GM12878 (cell line): ENCODE measurements around the gene ADD2. TPM values are rescaled to one million over a fixed set of nuclear protein-coding genes. Genes with fewer than 3 reads are reported as not detected.

Source experiments
- ATAC-seq: fragments of 200-7000 bp; cut with Tn5 transposase; 3 replicates; pipeline ENCODE4 v1.9.1; 2020; ENCODE audit warnings: mild to moderate bottlenecking, moderate library complexity
- BruUV-seq: library from RNA; stranded (reverse); fragments of 400-500 nt; replicated peaks from 2 replicates; lab custom pipeline; 2021; lab: Mats Ljungman, UMichigan
- CTCF ChIA-PET: fragments of 300-600 bp; sonication (Branson Sonifier 250); formaldehyde crosslinking; extraction: SDS; loops from one replicate; lab custom pipeline; 2021; ENCODE audit warnings: inconsistent platforms; lab: Yijun Ruan, JAX
- POLR2A ChIA-PET: fragments of 350-600 bp; formaldehyde crosslinking; extraction: SDS; loops from one replicate; lab custom pipeline; 2021; ENCODE audit warnings: inconsistent platforms; lab: Charles Lee
- RAD21 ChIA-PET: fragments of 300-600 bp; sonication (Branson Sonifier 250); formaldehyde crosslinking; loops from one replicate; lab custom pipeline; 2023; ENCODE audit warnings: antibody characterized with exemption; ENCODE audit not compliant: unreplicated experiment; lab: Charles Lee
- SMC1A ChIA-PET: fragments of 300-600 bp; sonication (Branson Sonifier 250); formaldehyde crosslinking; loops from one replicate; lab custom pipeline; 2023; ENCODE audit not compliant: unreplicated experiment, uncharacterized antibody; lab: Charles Lee
- DNase-seq: peaks from one replicate; pipeline ENCODE4 v3.0.0-alpha.2; 2011; ENCODE audit warnings: low read depth, low spot score
- FAIRE-seq: peaks from 3 replicates; lab custom pipeline; 2011; peaks lifted over from hg19 to GRCh38; lab: Jason Lieb, UNC
- H2AFZ ChIP-seq: 2 replicates; pipeline ENCODE4 v1.6.0; 2011; ENCODE audit warnings: low read depth, low read length, control low read depth; ENCODE audit not compliant: control insufficient read depth
- H3K27ac ChIP-seq: 2 replicates; pipeline ENCODE4 v1.5.1; 2011; ENCODE audit warnings: control low read depth; ENCODE audit not compliant: control insufficient read depth, insufficient read depth
- H3K27me3 ChIP-seq, 2 experiments: replicated peaks in 1 of 2; 2 replicates each; pipeline versions ENCODE4 v1.6.0 to v1.6.1; 2011; ENCODE audit warnings: low read length in 1 of 2; ENCODE audit not compliant: control insufficient read depth in 2 of 2, insufficient read depth in 2 of 2
- H3K36me3 ChIP-seq, 2 experiments: 2 replicates each; pipeline ENCODE4 v1.5.1; 2011; ENCODE audit warnings: low read length in 1 of 2; ENCODE audit not compliant: control insufficient read depth in 2 of 2, insufficient read depth in 2 of 2
- H3K4me1 ChIP-seq: 2 replicates; pipeline ENCODE4 v1.6.1; 2011; ENCODE audit warnings: mild to moderate bottlenecking, low read length, moderate library complexity, mixed read lengths; ENCODE audit not compliant: control insufficient read depth, insufficient read depth
- H3K4me2 ChIP-seq: 2 replicates; pipeline ENCODE4 v1.6.0; 2011; ENCODE audit warnings: control low read depth; ENCODE audit not compliant: control insufficient read depth, insufficient read depth
- H3K4me3 ChIP-seq: fragments of 200-600 bp; sonication (generic); 2 replicates; pipeline ENCODE4 v1.5.1; 2016
- H3K79me2 ChIP-seq: 2 replicates; pipeline ENCODE4 v1.6.0; 2011; ENCODE audit warnings: low read length; ENCODE audit not compliant: control insufficient read depth, insufficient read depth
- H3K9ac ChIP-seq: 2 replicates; pipeline ENCODE4 v1.8.0; 2011; ENCODE audit warnings: low read length, control low read depth, mixed read lengths; ENCODE audit not compliant: control insufficient read depth, insufficient read depth
- H3K9me3 ChIP-seq: replicated peaks from 3 replicates; pipeline ENCODE4 v1.5.1; 2011; ENCODE audit warnings: mild to moderate bottlenecking, low read length; ENCODE audit not compliant: control insufficient read depth, insufficient read depth
- H4K20me1 ChIP-seq: 2 replicates; pipeline ENCODE4 v1.6.0; 2011; ENCODE audit not compliant: control insufficient read depth, insufficient read depth
- CHD4 ChIP-seq: fragments of 200-600 bp; sonication (generic); IDR thresholded peaks from 2 replicates; pipeline ENCODE4 v1.6.1; 2016; ENCODE audit warnings: mild to moderate bottlenecking
- CREM ChIP-seq: IDR thresholded peaks from 2 replicates; pipeline ENCODE4 v1.6.1; 2014; ENCODE audit warnings: antibody characterized with exemption, low read depth
- EED ChIP-seq: sonication (generic); IDR thresholded peaks from 2 replicates; pipeline ENCODE4 v1.6.1; 2016; ENCODE audit warnings: antibody characterized with exemption, low read depth
- ETV6 ChIP-seq, 2 experiments: fragments of 450-650 bp in 1 of 2; IDR thresholded peaks in 1 of 2; conservative IDR thresholded peaks in 1 of 2; 2 replicates each; pipeline ENCODE4 v1.6.1; 2014; ENCODE audit warnings: antibody characterized with exemption in 1 of 2, borderline replicate concordance in 1 of 2, low read depth in 1 of 2, mild to moderate bottlenecking in 1 of 2, moderate library complexity in 1 of 2
- FOXM1 ChIP-seq: IDR thresholded peaks from 2 replicates; pipeline ENCODE4 v1.6.1; 2012; ENCODE audit warnings: low read depth, mild to moderate bottlenecking, inconsistent platforms, low read length, moderate library complexity
- HDGF ChIP-seq: fragments of 450-650 bp; IDR thresholded peaks from 2 replicates; pipeline ENCODE4 v1.6.1; 2016; ENCODE audit warnings: antibody characterized with exemption
- JUND ChIP-seq: IDR thresholded peaks from 2 replicates; pipeline ENCODE4 v1.6.1; 2012; ENCODE audit warnings: low read depth, mild to moderate bottlenecking, low read length, improper control_type of control experiment, moderate library complexity
- KDM1A ChIP-seq: fragments of 200-600 bp; sonication (generic); IDR thresholded peaks from 2 replicates; pipeline ENCODE4 v1.6.1; 2016; ENCODE audit warnings: borderline replicate concordance
- NFIC ChIP-seq: IDR thresholded peaks from 2 replicates; pipeline ENCODE4 v1.6.1; 2012; ENCODE audit warnings: low read depth, mild to moderate bottlenecking, inconsistent platforms, low read length, moderate library complexity
- SMAD1 ChIP-seq: fragments of 450-650 bp; IDR thresholded peaks from 2 replicates; pipeline ENCODE4 v1.6.1; 2018; ENCODE audit warnings: mild to moderate bottlenecking, low read depth; ENCODE audit not compliant: partially characterized antibody
- SMARCA5 ChIP-seq: fragments of 450-650 bp; IDR thresholded peaks from 2 replicates; pipeline ENCODE4 v1.6.1; 2017; ENCODE audit warnings: mild to moderate bottlenecking
- SPI1 ChIP-seq: IDR thresholded peaks from 2 replicates; pipeline ENCODE4 v1.6.1; 2011; ENCODE audit warnings: low read depth, mild to moderate bottlenecking, low read length, moderate library complexity, borderline replicate concordance; ENCODE audit not compliant: insufficient read depth
- SREBF2 ChIP-seq: IDR thresholded peaks from 2 replicates; pipeline ENCODE4 v1.6.1; 2012; ENCODE audit warnings: mild to moderate bottlenecking, low read length
- STAT1 ChIP-seq: fragments of 450-650 bp; conservative IDR thresholded peaks from 2 replicates; pipeline ENCODE4 v1.6.1; 2014; ENCODE audit warnings: antibody characterized with exemption, mild to moderate bottlenecking
- SUZ12 ChIP-seq: fragments of 200-600 bp; sonication (generic); IDR thresholded peaks from one replicate; pipeline ENCODE4 v1.6.1; 2018; ENCODE audit warnings: antibody characterized with exemption, mild to moderate bottlenecking; ENCODE audit not compliant: unreplicated experiment
- YBX1 ChIP-seq: fragments of 450-650 bp; IDR thresholded peaks from 2 replicates; pipeline ENCODE4 v1.6.1; 2016; ENCODE audit warnings: antibody characterized with exemption
- ZNF274 ChIP-seq: IDR thresholded peaks from one replicate; pipeline ENCODE4 v1.8.0; 2011; ENCODE audit not compliant: insufficient read length, insufficient read depth
- ZNF622 ChIP-seq: fragments of 450-650 bp; IDR thresholded peaks from 2 replicates; pipeline ENCODE4 v1.6.1; 2017; ENCODE audit warnings: mild to moderate bottlenecking, inconsistent platforms
- WGBS: methylation state at CpG from one replicate; pipeline ENCODE4 v1.1.6; 2016; ENCODE audit warnings: low lambda C conversion rate; ENCODE audit not compliant: insufficient replicate concordance, insufficient coverage; ENCODE audit errors: missing lambda C conversion rate; 5-methylcytosine and 5-hydroxymethylcytosine counted together
- in situ Hi-C: fragments of 300-500 bp; cut with MboI; formaldehyde crosslinking; loops from 9 replicates; pipeline ENCODE4 v1.14.3; 2018; ENCODE audit warnings: mixed read lengths
- intact Hi-C: fragments of 100-400 bp; cut with micrococcal nuclease; formaldehyde crosslinking; loops from one replicate; pipeline ENCODE4 v1.14.2; 2022; ENCODE audit not compliant: unreplicated experiment
- polyA plus RNA-seq, 11 experiments: library from polyadenylated mRNA; depleted of rRNA in 4 of 11; unstranded in 6 of 11; stranded (reverse) in 5 of 11; fragments of >200 nt; fragmentation: Nextera tagmentation in 4 of 11; fragmentation: Illumina TruSeq in 1 of 11; extraction: Ambion mirVana in 4 of 11; extraction: Trizol in 1 of 11; gene quantifications; 1 replicate in 1 of 11; 2 replicates in 10 of 11; pipeline versions ENCODE4 v1.2.1 to v1.2.3, GENCODE V29; 2011 to 2016; ENCODE audit warnings: inconsistent platforms in 2 of 11, missing spikeins in 2 of 11, low read depth in 1 of 11
- total RNA-seq, 4 experiments: library from RNA; depleted of rRNA in 3 of 4; stranded (reverse); fragments of >200 nt in 3 of 4; fragmentation: Illumina TruSeq in 1 of 4; extraction: Trizol in 1 of 4; gene quantifications; 2 replicates each; pipeline versions ENCODE4 v1.2.1 to v1.2.3, GENCODE V29; 2013 to 2021
- TF ChIP-seq, protein P1 (sequence below): fragments of 450-650 bp; IDR thresholded peaks from 2 replicates; pipeline ENCODE4 v1.6.1; 2017; ENCODE audit warnings: antibody characterized with exemption, mild to moderate bottlenecking, moderate library complexity
- TF ChIP-seq, protein P2 (sequence below): fragments of 150-350 bp; IDR thresholded peaks from 2 replicates; pipeline ENCODE4 v1.6.1; 2014; ENCODE audit warnings: mild to moderate bottlenecking, low read depth, low read length

The ADD2 gene
- total and polyA plus RNA-seq, 10 of the 15 experiments (the other 5 are each of a cell fraction or from before 2014, with no cell fraction given), result 0.05 to 0.13 (median 0.08) TPM; not detected in 7

DNA sequence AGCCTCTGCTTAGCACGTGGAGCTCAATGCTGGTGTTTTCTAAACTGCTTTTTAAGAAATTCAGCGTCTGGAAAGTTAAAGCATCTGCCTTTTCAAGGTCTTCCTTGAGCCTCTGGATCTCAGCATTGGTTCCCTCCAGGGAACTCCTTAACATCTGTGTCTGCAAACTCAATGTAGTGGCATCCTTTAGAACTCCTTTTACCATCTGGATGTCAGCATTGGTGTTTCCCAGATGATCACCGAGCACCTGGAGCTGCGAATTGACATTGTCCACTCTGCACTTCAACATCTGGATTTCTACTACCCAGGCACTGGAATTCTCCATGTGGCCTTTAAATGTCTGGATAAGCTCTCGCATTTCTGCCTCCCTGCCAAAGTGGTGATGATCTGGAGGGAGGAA is 48.7 kb upstream of the ADD2 start:
- H3K36me3 ChIP-seq, result no peaks in the 10 kb centered on the region
- WGBS, result 22% methylated on average over 5 of the region's 5 CpGs
- POLR2A ChIA-PET, result no interaction called here
- no peaks in the 10 kb centered on the region for H3K79me2 ChIP-seq
- H4K20me1 ChIP-seq, result no peaks in the 10 kb centered on the region
- no peak overlapping the region for H2AFZ ChIP-seq
- RAD21 ChIA-PET, result no interaction called here
- no peaks in the 10 kb centered on the region for H3K9me3 ChIP-seq
- ATAC-seq, result no peak
- TF ChIP-seq STAT1, result no peak
- TF ChIP-seq ZNF622, result no peak
- TF ChIP-seq JUND, result no peak
- no peak for TF ChIP-seq EED
- no peak for TF ChIP-seq SPI1
- TF ChIP-seq, protein P1, sequence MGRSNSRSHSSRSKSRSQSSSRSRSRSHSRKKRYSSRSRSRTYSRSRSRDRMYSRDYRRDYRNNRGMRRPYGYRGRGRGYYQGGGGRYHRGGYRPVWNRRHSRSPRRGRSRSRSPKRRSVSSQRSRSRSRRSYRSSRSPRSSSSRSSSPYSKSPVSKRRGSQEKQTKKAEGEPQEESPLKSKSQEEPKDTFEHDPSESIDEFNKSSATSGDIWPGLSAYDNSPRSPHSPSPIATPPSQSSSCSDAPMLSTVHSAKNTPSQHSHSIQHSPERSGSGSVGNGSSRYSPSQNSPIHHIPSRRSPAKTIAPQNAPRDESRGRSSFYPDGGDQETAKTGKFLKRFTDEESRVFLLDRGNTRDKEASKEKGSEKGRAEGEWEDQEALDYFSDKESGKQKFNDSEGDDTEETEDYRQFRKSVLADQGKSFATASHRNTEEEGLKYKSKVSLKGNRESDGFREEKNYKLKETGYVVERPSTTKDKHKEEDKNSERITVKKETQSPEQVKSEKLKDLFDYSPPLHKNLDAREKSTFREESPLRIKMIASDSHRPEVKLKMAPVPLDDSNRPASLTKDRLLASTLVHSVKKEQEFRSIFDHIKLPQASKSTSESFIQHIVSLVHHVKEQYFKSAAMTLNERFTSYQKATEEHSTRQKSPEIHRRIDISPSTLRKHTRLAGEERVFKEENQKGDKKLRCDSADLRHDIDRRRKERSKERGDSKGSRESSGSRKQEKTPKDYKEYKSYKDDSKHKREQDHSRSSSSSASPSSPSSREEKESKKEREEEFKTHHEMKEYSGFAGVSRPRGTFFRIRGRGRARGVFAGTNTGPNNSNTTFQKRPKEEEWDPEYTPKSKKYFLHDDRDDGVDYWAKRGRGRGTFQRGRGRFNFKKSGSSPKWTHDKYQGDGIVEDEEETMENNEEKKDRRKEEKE, result no peak
- TF ChIP-seq ETV6 (conservative IDR thresholded peaks at IDR 0.05 in 1 of 2, IDR thresholded peaks at IDR 0.05 in 1 of 2; ENCODE audit: borderline replicate concordance in 1 of 2, low read depth in 1 of 2), result no peak
- no peak for TF ChIP-seq SUZ12
- no peak for TF ChIP-seq FOXM1
- no peak for TF ChIP-seq CHD4
- TF ChIP-seq SMAD1, result no peak
- no peak for TF ChIP-seq SREBF2
- no peak for TF ChIP-seq KDM1A
- no peak for TF ChIP-seq HDGF
- no peak for TF ChIP-seq SMARCA5
- no peak for TF ChIP-seq ZNF274
- TF ChIP-seq CREM, result no peak
- no peak for TF ChIP-seq YBX1
- TF ChIP-seq NFIC, result no peak
- TF ChIP-seq, protein P2, sequence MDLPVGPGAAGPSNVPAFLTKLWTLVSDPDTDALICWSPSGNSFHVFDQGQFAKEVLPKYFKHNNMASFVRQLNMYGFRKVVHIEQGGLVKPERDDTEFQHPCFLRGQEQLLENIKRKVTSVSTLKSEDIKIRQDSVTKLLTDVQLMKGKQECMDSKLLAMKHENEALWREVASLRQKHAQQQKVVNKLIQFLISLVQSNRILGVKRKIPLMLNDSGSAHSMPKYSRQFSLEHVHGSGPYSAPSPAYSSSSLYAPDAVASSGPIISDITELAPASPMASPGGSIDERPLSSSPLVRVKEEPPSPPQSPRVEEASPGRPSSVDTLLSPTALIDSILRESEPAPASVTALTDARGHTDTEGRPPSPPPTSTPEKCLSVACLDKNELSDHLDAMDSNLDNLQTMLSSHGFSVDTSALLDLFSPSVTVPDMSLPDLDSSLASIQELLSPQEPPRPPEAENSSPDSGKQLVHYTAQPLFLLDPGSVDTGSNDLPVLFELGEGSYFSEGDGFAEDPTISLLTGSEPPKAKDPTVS, result no peak
- TF ChIP-seq, all 136 proteins: peak for 0
- no TSS peak for BruUV-seq
- no peak overlapping the region for H3K4me2 ChIP-seq
- ChIA-PET CTCF (no interaction called here), SMC1A (no interaction called here)
- no peak overlapping the region for H3K4me3 ChIP-seq
- peaks cover 4 to 6% of the 10 kb centered on the region in 2 experiments; a peak in 2 of 4 replicates for H3K27me3 ChIP-seq
- H3K27ac ChIP-seq, result no peak overlapping the region
- intact Hi-C loops, result no loop called here
- in situ Hi-C loops, result no loop called here
- no peak for DNase-seq
- FAIRE-seq, result no peak
- H3K9ac ChIP-seq, result no peak overlapping the region
- no peaks in the 10 kb centered on the region for H3K4me1 ChIP-seq
